ENCODE measurements around the gene CREG1. TPM values are rescaled to one million over a fixed set of nuclear protein-coding genes. Genes with fewer than 3 reads are reported as not detected.

Gene CREG1
- total RNA-seq, 2 donors from 2014 or later: 7.3 to 12.6 TPM

DNA sequence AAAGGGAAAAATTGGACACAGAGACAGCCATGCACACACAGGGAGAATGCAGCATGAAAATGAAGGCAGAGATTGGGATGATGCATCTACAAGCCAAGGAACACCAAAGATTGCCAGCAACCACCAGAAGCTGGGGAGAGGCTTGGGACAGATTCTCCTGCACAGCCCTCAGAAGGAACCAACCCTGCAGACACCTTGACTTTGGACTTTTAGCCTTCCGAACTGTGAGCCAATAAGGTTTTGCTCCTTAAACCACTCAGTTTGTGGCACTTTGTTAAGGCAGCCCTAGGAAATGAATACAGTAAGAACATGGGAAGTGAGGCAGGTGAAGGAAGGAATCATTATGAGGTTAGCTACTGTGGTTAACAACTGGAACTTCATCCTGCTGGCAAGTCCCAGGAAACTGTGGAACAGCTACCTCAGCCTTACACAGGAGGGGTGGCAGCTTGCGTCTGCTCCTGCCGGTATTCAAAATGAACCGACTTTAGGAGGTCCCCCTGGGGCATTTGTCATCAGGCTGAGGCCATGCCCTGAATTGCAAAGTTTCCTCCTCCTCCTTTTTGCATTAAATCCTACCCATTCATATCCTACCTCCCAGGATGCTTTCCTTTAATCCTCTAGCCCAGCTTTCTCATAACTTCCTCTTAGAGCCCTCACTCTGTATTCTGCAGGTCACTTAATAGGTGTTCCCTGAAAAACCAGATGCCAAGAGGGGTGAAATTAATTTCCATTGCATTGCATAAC is 50.7 kb downstream of the CREG1 start:
- Mint-ChIP-seq H3K27me3 (no peaks in the 10 kb centered on the region), H3K36me3 (ENCODE audit: low read depth) (peaks cover 6% of the 10 kb centered on the region), H3K4me1 (peaks cover 78% of the 10 kb centered on the region), H3K4me3 (peak overlapping the region; percentile 83), H3K27ac (peak overlapping the region; percentile 98)
- ATAC-seq (no peak), DNase-seq (no peak)
- no peaks in the 10 kb centered on the region for H3K9me3 ChIP-seq (ENCODE audit: control insufficient read depth, low read length, poor library complexity, severe bottlenecking)

DNA sequence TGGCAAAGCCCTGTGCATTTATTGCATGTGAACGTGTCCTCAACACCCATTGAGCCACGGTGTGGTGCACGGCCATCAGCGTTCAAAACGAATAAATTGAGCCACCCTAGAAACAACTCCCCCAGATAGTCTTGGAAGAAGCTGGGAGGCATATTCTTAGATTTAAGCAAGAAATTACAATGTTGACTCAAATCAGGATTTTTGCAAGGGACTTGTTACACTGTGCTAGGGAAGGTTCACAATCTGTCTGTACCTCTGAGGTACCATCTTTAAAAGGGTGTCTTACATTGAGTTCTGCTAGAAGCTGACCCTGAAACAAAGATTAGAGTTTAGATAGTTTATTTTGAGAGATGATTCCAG is 51.4 kb downstream of the CREG1 start:
- Mint-ChIP-seq H3K36me3 (ENCODE audit: low read depth) (peaks cover 6% of the 10 kb centered on the region), H3K4me3 (peak overlapping the region; percentile 83), H3K27ac (peak overlapping the region; percentile 98), H3K27me3 (no peaks in the 10 kb centered on the region), H3K4me1 (peaks cover 84% of the 10 kb centered on the region)
- no peaks in the 10 kb centered on the region for H3K9me3 ChIP-seq (ENCODE audit: control insufficient read depth, low read length, poor library complexity, severe bottlenecking)
- DNase-seq (no peak), ATAC-seq (no peak)

DNA sequence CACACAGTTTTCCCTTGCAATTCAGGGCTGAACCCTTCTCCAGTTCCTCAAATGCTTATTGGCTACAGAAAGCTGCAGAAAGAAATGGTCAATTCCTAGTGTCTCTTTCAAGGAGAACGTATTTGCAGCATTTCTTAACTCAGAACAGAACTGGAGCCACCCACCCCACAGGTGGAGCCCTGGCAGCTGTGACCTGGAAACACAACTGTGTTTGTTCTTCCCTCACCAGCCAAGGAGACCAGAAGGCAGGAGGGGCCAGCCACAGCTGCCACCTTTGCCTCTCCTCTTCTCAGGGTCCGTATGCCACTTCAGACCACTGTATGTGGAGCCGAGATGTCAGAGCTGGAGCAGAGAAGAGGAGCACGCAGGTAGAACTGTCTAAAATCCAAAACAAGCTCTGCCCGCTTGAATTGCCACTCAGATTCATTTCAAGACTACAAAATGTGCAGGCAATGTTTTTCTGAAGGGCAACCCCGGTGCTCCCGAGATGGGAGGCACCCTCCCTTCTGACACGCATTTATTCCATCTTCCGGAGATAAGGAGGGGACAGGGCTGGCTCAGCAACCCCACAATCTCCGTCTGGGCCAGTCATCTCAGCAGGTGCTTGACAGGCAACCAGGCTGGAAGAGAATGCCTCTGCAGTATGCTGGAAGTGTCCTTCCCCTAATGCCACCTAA is 51.9 kb downstream of the CREG1 start:
- H3K4me3 Mint-ChIP-seq: peak overlapping the region; percentile 83
- H3K4me1 Mint-ChIP-seq: peaks cover 83% of the 10 kb centered on the region
- ATAC-seq (peak; percentile 21), DNase-seq (no peak)
- H3K27ac Mint-ChIP-seq: peak overlapping the region; percentile 98
- no peaks in the 10 kb centered on the region for H3K9me3 ChIP-seq (ENCODE audit: control insufficient read depth, low read length, poor library complexity, severe bottlenecking)
- peaks cover 6% of the 10 kb centered on the region for H3K36me3 Mint-ChIP-seq (ENCODE audit: low read depth)
- no peaks in the 10 kb centered on the region for H3K27me3 Mint-ChIP-seq

DNA sequence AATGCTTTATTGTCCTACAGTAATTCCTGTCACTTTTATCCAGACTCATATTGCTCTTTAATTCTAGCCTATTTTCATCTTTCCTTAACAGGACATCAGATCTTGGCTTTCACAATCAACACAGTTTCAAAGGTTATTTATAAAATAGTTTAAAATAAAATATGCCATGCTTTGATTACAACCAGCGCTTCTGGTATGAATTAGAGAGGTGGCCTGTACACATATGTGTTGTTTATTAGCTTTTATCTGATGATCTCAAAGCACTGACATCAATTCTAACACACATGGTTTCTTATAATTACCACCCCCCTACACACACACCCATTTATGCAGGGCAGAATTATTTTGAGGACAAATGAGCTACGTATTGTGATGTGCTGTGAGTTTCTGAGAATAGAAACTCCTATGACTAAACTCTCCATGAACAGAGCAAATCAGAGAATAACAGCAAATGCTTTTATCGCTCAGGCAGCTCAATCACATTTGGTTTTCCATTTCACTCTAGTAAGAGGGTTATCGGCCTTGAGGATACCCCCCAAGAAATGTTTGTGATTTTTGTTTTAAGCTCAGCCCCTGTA is 53.2 kb downstream of the CREG1 start:
- Mint-ChIP-seq H3K27ac (peak overlapping the region; percentile 98), H3K4me3 (peak overlapping the region; percentile 83), H3K4me1 (peaks cover 93% of the 10 kb centered on the region), H3K27me3 (no peaks in the 10 kb centered on the region), H3K36me3 (ENCODE audit: low read depth) (peaks cover 13% of the 10 kb centered on the region)
- ATAC-seq: peak; percentile 46
- H3K9me3 ChIP-seq (ENCODE audit: control insufficient read depth, low read length, poor library complexity, severe bottlenecking): no peaks in the 10 kb centered on the region
- no peak for DNase-seq

DNA sequence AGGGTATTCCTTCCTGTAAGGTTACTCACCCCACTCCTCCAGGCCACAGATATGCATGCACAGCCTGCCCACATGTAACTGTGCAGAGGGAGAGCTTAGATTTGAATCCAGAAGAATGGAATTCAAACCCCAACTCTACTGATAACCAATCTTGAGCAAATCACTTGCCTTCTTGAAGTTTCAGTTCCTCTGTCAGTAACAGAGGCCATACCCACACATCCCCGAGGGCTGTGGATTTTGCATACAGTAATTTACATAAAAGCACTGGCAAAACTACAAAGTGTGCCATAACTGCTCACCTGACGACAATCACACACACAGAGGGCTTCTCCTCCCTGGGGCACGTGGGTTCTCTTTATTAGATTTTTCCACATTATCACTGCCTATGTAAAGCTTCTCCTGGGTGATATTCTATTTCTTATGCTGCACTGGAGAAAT is 53.9 kb downstream of the CREG1 start:
- H3K9me3 ChIP-seq (ENCODE audit: control insufficient read depth, low read length, poor library complexity, severe bottlenecking): no peaks in the 10 kb centered on the region
- Mint-ChIP-seq H3K4me1 (peaks cover 92% of the 10 kb centered on the region), H3K36me3 (ENCODE audit: low read depth) (peaks cover 13% of the 10 kb centered on the region), H3K27ac (peak overlapping the region; percentile 98), H3K4me3 (peak overlapping the region; percentile 64), H3K27me3 (no peaks in the 10 kb centered on the region)
- peak; percentile 72 for ATAC-seq
- DNase-seq: no peak

DNA sequence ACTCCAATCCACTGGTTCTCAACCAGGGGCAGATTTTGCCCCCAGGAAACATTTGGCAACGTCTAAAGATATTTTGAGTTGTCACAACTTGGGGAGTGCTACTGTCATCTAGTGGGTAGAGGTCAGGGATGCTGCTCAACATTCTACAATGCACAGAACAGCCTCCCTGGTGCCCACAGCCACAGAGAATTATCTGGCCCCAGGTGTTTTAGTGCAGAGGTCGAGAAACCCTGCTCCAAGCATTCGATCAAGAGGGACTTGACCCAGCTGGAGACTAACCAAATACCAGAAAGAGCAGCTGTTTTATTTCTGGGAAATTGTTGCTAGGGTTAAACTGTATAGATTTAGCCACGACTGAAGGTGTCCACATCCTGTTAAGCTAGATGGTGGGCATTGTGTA is 54.5 kb downstream of the CREG1 start:
- H3K4me3 Mint-ChIP-seq: peak overlapping the region; percentile 64

DNA sequence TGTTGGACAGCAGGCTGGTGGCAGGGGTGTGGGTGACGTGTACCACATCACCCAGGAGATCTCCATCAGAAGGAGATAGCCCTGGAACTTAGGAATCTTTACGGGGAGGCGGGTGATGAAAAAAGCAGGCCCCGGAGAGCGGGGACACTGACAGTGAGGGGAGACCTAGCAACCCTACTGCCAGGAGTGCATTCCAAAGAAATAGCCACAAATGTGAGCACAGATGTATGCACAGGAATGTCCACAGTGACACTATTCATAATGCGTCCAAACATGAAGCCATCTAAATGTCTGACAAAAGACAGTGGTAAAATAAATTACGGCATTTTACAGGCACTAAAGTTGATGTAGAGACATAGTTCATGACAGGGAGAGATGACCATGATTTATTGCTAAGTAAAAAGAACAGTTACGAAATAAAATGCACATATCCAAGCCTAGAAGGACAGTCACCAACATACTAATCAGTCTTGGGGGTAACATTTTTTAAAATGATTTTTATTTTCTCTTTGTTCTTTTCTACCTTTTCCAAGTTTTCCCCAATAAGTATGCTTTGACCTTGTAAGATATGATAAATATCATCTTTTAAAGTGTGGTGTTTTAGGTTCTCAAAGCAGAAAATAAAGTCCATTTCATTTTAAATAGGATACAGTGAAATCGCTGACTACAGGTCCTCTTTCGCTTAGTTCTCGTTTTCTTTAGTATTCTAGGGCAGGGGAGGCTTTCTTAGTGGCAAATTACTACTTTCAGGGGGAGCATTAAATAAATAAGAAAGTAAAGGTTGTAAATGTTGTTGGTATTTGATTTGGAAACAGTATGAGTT is 56.6 kb downstream of the CREG1 start:
- H3K27ac Mint-ChIP-seq: peak overlapping the region; percentile 98
- peaks cover 87% of the 10 kb centered on the region for H3K4me1 Mint-ChIP-seq
- H3K4me3 Mint-ChIP-seq: peak overlapping the region; percentile 28
- peaks cover 11% of the 10 kb centered on the region for H3K36me3 Mint-ChIP-seq (ENCODE audit: low read depth)
- ATAC-seq (no peak), DNase-seq (no peak)
- H3K27me3 Mint-ChIP-seq: no peaks in the 10 kb centered on the region
- no peaks in the 10 kb centered on the region for H3K9me3 ChIP-seq (ENCODE audit: control insufficient read depth, low read length, poor library complexity, severe bottlenecking)

More for the DNA sequence above, 54.5 kb downstream of the CREG1 start:
- ATAC-seq (no peak), DNase-seq (no peak)
- peak overlapping the region; percentile 98 for H3K27ac Mint-ChIP-seq
- no peaks in the 10 kb centered on the region for H3K27me3 Mint-ChIP-seq
- H3K9me3 ChIP-seq (ENCODE audit: control insufficient read depth, low read length, poor library complexity, severe bottlenecking): no peaks in the 10 kb centered on the region
- peaks cover 91% of the 10 kb centered on the region for H3K4me1 Mint-ChIP-seq
- H3K36me3 Mint-ChIP-seq (ENCODE audit: low read depth): peaks cover 13% of the 10 kb centered on the region

DNA sequence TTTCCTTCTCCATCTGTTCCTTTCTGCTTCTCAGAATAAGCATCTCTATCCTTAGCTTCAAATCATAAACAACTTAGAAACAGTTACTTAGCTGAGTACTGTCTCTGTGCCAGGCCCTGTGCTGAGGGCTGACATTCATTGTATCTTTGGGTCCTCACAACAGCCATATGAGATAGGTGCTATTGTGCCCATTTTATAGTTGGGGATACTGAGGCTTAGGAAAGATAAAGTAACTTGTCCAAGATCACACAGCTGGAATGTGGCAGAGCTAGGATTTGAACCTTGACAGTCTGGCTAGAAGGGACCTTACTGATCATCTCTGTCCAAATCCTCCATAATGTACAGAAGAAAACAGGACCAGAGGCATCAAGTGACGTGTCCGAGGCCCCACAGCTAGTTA is 60.2 kb downstream of the CREG1 start:
- ATAC-seq (no peak), DNase-seq (no peak)
- peaks cover 78% of the 10 kb centered on the region for H3K4me1 Mint-ChIP-seq
- H3K27me3 Mint-ChIP-seq: no peaks in the 10 kb centered on the region
- H3K4me3 Mint-ChIP-seq: peak overlapping the region; percentile 84
- no peaks in the 10 kb centered on the region for H3K9me3 ChIP-seq (ENCODE audit: control insufficient read depth, low read length, poor library complexity, severe bottlenecking)
- H3K27ac Mint-ChIP-seq: peak overlapping the region; percentile 98
- peaks cover 13% of the 10 kb centered on the region for H3K36me3 Mint-ChIP-seq (ENCODE audit: low read depth)

DNA sequence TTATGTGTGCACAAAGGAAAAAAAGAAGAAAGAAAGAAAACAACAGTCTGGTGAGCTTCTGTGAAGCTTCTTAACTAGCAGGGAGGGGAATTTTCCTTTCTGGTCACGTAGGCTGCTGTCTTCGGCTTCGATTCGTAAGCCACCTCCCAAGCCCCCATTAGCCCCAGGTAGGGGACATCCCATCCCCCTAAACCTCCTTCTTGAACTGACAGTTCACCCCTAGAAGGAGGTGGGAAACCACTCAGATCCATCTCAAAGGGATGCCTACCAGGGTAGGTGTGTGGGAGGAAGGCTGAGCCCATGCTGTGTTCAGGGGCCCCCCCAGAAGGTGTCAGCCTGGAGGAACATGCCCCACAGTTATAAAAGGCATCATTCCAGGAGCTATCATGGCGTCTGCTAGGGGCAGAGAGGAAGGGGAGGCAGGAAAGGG is 61.1 kb downstream of the CREG1 start:
- Mint-ChIP-seq H3K36me3 (ENCODE audit: low read depth) (peaks cover 11% of the 10 kb centered on the region), H3K27me3 (no peaks in the 10 kb centered on the region), H3K4me3 (peak overlapping the region; percentile 84), H3K27ac (peak overlapping the region; percentile 98), H3K4me1 (peaks cover 76% of the 10 kb centered on the region)
- H3K9me3 ChIP-seq (ENCODE audit: control insufficient read depth, low read length, poor library complexity, severe bottlenecking): no peaks in the 10 kb centered on the region
- ATAC-seq: peak; percentile 66
- DNase-seq: no peak

DNA sequence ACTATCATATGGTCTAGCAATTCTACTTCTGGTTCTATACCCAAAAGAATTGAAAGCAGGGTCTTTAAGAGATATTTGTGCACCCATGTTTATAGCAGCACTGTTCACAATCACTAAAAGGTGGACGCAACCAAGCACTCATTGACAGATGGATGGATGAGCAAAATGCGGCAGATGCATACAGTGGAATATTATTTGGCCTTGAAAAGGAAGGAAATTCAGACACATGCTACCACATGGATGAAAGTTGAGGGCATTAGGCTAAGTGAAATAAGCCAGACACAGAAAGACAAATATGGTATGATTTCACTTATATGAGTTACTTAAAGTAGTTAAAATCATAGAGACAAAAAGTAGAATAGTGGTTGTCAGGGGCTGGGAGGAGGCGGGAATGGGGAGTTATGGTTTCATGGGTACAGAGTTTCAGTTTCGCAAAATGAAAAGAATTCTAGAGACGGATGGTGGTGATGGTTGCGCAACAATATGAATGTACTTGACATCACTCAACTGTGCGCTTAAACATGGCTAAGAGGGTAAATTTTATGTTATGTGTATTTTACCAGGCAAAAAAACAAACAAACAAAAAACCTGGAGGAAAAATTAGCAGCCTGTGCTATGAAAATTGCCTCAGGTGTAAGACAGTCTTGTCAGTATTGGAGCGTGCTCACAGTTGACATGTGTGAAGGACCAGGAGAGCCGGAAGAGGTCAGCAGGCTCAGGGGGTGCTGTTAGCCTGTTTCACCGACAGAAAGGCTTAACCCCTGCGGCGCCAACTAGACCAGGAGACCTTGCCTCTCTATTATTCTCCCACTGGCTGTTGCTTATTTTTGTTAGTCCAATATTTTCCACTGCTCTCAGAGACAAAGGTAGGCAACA is 61.7 kb downstream of the CREG1 start:
- DNase-seq: no peak
- H3K9me3 ChIP-seq (ENCODE audit: control insufficient read depth, low read length, poor library complexity, severe bottlenecking): no peaks in the 10 kb centered on the region
- H3K36me3 Mint-ChIP-seq (ENCODE audit: low read depth): peaks cover 11% of the 10 kb centered on the region
- H3K4me3 Mint-ChIP-seq: peak overlapping the region; percentile 84
- H3K27me3 Mint-ChIP-seq: no peaks in the 10 kb centered on the region
- ATAC-seq: peak; percentile 38
- H3K4me1 Mint-ChIP-seq: peaks cover 75% of the 10 kb centered on the region
- H3K27ac Mint-ChIP-seq: peak overlapping the region; percentile 98

Data from T-helper 17 cell (primary cell).